Transverse colon (tissue), 4 donors: ENCODE measurements around the gene DGCR2.

Source experiments
- CTCF ChIP-seq, 5 experiments: fragments of 200-600 bp in 3 of 5; fragments of 450-650 bp in 2 of 5; sonication (generic) in 3 of 5; IDR thresholded peaks; 1 replicate in 2 of 5; 2 replicates in 3 of 5; pipeline ENCODE4 v1.5.1; 2016 to 2017; ENCODE audit warnings: antibody characterized with exemption in 5 of 5, inconsistent platforms in 3 of 5, mild to moderate bottlenecking in 2 of 5, moderate library complexity in 1 of 5
- EP300 ChIP-seq: sonication (generic); formaldehyde crosslinking; IDR thresholded peaks from one replicate; pipeline ENCODE4 v1.6.1; 2017; ENCODE audit warnings: antibody characterized with exemption, low read depth
- POLR2A ChIP-seq: fragments of 450-650 bp; IDR thresholded peaks from one replicate; pipeline ENCODE4 v1.6.1; 2016; ENCODE audit warnings: antibody characterized with exemption, mild to moderate bottlenecking, moderate library complexity
- POLR2AphosphoS5 ChIP-seq, 3 donors: sonication (generic); formaldehyde crosslinking; IDR thresholded peaks; one replicate each; pipeline ENCODE4 v1.6.1; 2016; ENCODE audit warnings: antibody characterized with exemption in 3 of 3

- TF ChIP-seq CTCF (IDR thresholded peaks at IDR 0.05) = no peak
- TF ChIP-seq POLR2A = no peak
- no peak for TF ChIP-seq EP300
- TF ChIP-seq POLR2AphosphoS5 (IDR thresholded peaks at IDR 0.05) = no peak
Measured at GRCh38 chr22:18999008-18999407, 123.2 kb downstream of the DGCR2 start.
